Activated CD8-positive, alpha-beta memory T cell treated with anti-CD3 and anti-CD28 coated beads, Interleukin-2, amount 50 U/mL, for 24 hours (primary cell): Measurements from ENCODE around the gene SAA2.
"Not testable (repeated sequence)": the region's sequence is repeated elsewhere in the genome, so short reads cannot be mapped to it uniquely, and the experiment has no call there.

Experiments
- DNase-seq: peaks from one replicate; pipeline ENCODE4 v3.0.0-alpha.2; 2020; ENCODE audit errors: extremely low read depth

The SAA2 gene

GRCh38 chr11:18253233-18253632, 4.8 kb upstream of the SAA2 start:
- no peak for DNase-seq

- not testable (repeated sequence) for DNase-seq
These were observed 1.3 kb downstream of the SAA2 start for GRCh38 chr11:18247191-18247581.

- DNase-seq: not testable (repeated sequence)
These were observed 1.9 kb downstream of the SAA2 start for GRCh38 chr11:18246379-18247190.

- no peak for DNase-seq
These were observed 3.1 kb downstream of the SAA2 start for GRCh38 chr11:18245396-18245795.

GRCh38 chr11:18243783-18244362, 4.6 kb downstream of the SAA2 start:
- DNase-seq: no peak

- no peak for DNase-seq
These were observed 8.8 kb downstream of the SAA2 start for GRCh38 chr11:18239655-18240054.

DNA sequence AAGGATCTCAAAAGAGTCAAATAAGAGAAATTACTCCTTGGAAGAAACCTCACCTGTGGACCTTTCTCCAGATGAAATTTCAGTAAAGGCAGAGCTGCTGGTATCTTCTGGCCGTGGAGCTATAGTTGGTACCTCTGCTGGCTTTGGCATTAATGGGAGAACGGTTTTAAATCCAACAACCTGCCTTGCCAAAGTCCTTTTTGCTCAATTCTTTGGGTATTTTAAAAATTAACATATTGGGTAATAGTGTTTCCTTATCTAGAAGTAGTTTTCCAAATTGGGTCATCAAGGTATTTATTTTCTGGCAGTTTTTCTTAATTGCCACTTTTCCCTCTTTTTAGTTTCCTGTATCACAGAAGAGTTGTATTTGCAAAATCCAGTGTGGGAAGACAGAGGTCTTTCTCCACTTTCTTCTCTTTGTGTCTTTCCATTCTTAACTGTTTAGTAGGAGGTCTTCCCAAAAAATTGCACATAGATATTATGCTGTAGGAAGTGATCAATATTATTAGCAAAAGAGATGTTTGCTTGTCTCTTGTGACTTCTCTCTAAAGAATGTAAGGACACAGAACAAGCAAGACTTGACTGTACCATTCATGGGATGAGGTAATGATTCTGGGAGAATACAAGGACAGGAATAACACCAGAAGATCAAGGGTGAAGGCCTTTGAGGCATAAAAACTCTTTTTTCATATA, 11.7 kb downstream of the SAA2 start, which contains the start of gene SAA4:
SAA4 (minus strand) TSS at position 139 of the 693 bp plus-strand sequence. CDS start 876 bp downstream, outside the sequence.
- no peak for DNase-seq

GRCh38 chr11:18235394-18236334, 12.8 kb downstream of the SAA2 start:
- no peak for DNase-seq

- no peak for DNase-seq
These were observed 14.6 kb downstream of the SAA2 start for GRCh38 chr11:18233912-18234311.

DNA sequence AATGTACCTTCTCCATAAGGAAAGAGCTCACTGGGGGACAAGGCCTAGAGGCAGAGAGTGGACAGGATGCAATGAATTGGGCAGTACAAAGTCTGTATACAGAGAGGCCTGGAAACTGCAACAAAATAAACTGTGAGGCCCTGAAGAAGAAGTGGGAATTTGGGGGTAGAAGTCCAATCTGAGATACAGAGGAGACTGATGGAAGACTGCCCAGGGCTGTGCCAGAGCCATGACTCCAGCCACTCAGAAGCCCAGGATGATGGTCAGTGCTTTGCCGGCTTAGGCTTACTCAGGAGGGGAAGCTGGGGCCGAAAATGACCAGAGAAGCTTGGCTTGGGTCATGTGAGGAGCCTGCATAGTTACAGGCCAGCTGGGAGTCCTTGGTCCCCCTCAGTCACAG, 17.6 kb downstream of the SAA2 start:
- DNase-seq: no peak

DNA sequence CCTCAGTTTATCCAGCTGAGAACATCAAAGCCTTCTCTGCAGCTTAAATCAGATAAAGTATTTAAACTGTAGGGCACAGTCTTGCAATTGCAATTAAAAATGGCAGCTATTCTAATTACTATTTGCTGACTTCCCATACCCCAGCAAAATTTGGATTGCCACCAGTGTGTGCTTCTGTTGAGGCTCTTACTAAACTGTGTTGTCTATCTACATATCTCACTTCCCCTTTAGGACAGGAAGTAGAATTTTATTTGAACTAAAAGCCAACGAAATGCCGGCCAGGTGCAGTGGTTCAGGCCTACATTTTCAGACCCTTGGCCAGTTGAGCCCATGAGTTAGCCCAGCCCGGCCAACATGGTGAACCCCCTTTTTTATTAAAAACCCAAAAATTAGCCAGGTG, 19.0 kb downstream of the SAA2 start:
- DNase-seq: no peak

- no peak for DNase-seq
These were observed 22.6 kb downstream of the SAA2 start for GRCh38 chr11:18225913-18226312.

GRCh38 chr11:18223591-18224387, 24.7 kb downstream of the SAA2 start:
- no peak for DNase-seq

GRCh38 chr11:18222814-18223421, 25.6 kb downstream of the SAA2 start:
- DNase-seq: no peak

DNA sequence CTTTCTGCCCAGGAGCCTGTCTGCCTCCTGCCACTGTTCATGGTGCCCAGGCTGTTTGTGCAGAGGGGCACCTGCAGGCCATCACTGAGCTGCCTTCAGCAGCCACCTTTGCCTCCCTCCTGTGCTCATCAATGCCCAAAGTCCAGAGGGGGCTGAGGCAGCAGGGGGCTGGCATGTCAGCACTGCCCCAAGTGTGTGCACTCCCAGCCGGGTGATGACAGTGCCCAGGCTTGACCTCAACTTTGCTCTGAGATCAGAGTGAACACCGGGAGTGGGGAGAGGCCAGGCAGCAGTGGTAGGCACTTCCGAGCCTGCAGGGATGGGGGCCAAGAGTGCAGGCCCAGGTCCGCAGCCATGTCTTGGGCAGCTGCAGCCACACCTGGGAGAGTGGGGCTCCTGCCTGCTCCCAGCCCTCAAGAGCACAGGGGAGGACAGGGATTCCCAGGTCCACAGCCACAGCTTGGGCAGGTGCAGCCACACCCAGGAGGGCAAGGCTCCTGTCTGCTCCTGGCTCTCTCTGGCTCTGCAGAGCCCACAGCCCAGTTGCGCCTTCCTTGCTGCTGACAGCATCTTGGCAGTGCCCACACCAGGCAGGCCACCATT, 27.1 kb downstream of the SAA2 start:
- DNase-seq: no peak

DNA sequence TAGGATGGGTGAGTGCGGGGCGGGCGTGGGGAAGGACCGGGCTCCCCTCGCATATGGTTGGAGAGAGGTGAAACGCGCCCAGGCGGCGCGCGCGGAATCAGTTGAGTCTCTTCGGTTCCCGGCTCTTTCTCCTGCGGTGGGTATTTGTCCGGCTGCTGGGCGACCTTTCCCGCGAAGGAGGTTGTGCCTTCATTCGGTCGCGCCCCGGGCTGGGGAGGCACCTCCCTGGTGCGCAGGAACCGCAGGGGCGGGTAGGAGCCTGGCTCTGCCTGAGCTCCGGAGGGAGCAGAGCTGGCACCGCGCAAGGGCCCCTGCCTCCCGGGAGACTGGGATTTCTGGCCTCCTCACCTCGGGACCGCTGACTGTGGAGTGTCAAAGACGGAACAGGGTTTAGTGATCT, 39.4 kb downstream of the SAA2 start:
- DNase-seq: no peak

GRCh38 chr11:18204771-18205170, 43.7 kb downstream of the SAA2 start:
- DNase-seq: no peak

GRCh38 chr11:18204220-18204619, 44.2 kb downstream of the SAA2 start:
- no peak for DNase-seq

DNA sequence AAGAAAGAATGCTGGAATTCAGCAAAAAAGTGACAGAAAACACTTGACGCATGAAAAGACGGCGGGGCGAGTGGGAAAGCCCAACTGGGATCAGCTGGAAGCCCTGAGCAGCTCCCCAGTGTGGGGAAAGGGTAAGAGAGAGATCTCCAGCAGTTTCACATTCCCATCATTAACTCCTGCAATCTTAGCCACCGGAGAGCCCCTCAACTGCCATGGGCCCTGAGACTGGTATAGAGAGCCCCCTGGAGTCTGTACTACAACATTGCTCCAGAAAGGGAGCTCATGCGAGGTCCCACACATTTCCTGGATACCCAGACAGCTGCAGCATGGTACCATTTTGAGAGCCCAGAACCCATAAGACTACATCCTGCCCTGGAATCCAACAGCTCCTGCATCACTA, 44.7 kb downstream of the SAA2 start:
- no peak for DNase-seq

- not testable (repeated sequence) for DNase-seq
These were observed 50.7 kb downstream of the SAA2 start for GRCh38 chr11:18197738-18198137.
